Thyroid gland (tissue), 4 donors: ENCODE measurements around the gene SNX11. TPM values are rescaled to one million over a fixed set of nuclear protein-coding genes. Genes with fewer than 3 reads are reported as not detected.
A peak's percentile ranks its signal among the peaks of the same experiment; 100 is the strongest.

Source experiments
- DNase-seq, 2 donors: peaks; one replicate each; pipeline ENCODE4 v3.0.0-alpha.2; 2019
- H3K27ac ChIP-seq, 3 donors: fragments of 200-600 bp; sonication (generic); 1 replicate in 2 of 3; 2 replicates in 1 of 3; pipeline ENCODE4 v1.5.1; 2016 to 2019; ENCODE audit warnings: mild to moderate bottlenecking in 1 of 3, moderate library complexity in 1 of 3
- H3K27me3 ChIP-seq: fragments of 200-600 bp; sonication (generic); one replicate; pipeline ENCODE4 v1.5.1; 2019
- H3K36me3 ChIP-seq, 2 donors: fragments of 200-600 bp; sonication (generic); one replicate each; pipeline ENCODE4 v1.5.1; 2016 to 2019
- H3K4me1 ChIP-seq, 2 donors: fragments of 200-600 bp; sonication (generic); one replicate each; pipeline ENCODE4 v1.5.1; 2017 to 2019
- H3K4me3 ChIP-seq, 3 donors: fragments of 200-600 bp; sonication (generic); replicated peaks in 1 of 3; 1 replicate in 2 of 3; 2 replicates in 1 of 3; pipeline ENCODE4 v1.5.1; 2016; ENCODE audit warnings: mild to moderate bottlenecking in 1 of 3
- H3K9me3 ChIP-seq: fragments of 200-600 bp; sonication (generic); one replicate; pipeline ENCODE4 v1.5.1; 2017
- POLR2A ChIP-seq, 2 donors: fragments of 450-650 bp; IDR thresholded peaks; one replicate each; pipeline ENCODE4 v1.6.1; 2017; ENCODE audit warnings: antibody characterized with exemption in 2 of 2, mild to moderate bottlenecking in 2 of 2, moderate library complexity in 1 of 2
- WGBS, 2 donors: methylation state at CpG; one replicate each; pipeline ENCODE4 v1.1.5; 2017; 5-methylcytosine and 5-hydroxymethylcytosine counted together
- intact Hi-C: fragments of 100-400 bp; cut with DNase I; formaldehyde crosslinking; loops from one replicate; pipeline ENCODE4 v1.15.1; 2023
- total RNA-seq, 4 donors: library from RNA; depleted of rRNA; stranded (reverse); fragments of >200 nt; gene quantifications; one replicate each; pipeline ENCODE4 v1.2.3, GENCODE V29; 2016
- TF ChIP-seq, protein P1 (sequence below), 6 experiments: fragments of 200-600 bp in 3 of 6; fragments of 450-650 bp in 3 of 6; sonication (generic) in 3 of 6; IDR thresholded peaks; one replicate each; pipeline ENCODE4 v1.5.1; 2016 to 2019; ENCODE audit warnings: antibody characterized with exemption in 6 of 6, mild to moderate bottlenecking in 2 of 6, inconsistent platforms in 1 of 6, moderate library complexity in 1 of 6

The SNX11 gene
- total RNA-seq, 4 donors from 2014 or later = 20.3 to 23.4 (median 22.0) TPM

DNA sequence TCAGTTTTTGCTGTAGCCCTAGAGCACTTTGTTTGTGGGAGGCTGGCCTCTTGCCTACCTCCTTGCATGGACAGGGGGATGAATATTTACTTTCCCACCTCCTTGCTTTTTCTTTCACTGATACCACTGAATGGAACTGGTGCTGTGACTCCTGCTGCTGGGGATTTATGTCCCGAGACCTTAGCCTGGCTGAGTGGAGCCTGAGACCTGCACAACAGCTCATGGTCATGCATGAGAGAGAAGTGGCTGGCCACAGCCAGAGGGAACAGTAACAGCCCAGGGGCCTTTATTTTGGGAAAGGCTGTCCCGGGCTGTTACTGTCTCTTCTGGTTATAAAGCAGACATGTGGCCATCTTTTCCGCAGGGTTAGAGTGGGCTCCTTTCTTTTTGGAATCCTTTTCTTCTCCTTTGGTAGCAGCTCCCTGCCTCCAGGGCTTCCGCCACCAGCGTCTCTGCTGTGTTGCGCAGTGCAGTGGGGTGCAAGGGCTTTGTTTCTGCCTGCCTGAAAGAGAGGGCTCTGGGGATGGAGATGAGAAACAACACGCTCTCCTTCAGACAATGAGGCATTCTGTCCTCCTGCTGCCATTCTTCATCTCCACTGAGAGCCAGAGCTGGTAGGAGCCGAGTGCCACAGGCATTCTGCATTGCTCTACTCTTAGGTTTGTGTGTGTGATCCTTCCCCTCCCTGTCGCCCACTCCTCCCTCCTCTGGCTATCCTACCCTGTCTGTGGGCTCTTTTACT lies 14.5 kb downstream of the SNX11 start:
- TF ChIP-seq, protein P1, sequence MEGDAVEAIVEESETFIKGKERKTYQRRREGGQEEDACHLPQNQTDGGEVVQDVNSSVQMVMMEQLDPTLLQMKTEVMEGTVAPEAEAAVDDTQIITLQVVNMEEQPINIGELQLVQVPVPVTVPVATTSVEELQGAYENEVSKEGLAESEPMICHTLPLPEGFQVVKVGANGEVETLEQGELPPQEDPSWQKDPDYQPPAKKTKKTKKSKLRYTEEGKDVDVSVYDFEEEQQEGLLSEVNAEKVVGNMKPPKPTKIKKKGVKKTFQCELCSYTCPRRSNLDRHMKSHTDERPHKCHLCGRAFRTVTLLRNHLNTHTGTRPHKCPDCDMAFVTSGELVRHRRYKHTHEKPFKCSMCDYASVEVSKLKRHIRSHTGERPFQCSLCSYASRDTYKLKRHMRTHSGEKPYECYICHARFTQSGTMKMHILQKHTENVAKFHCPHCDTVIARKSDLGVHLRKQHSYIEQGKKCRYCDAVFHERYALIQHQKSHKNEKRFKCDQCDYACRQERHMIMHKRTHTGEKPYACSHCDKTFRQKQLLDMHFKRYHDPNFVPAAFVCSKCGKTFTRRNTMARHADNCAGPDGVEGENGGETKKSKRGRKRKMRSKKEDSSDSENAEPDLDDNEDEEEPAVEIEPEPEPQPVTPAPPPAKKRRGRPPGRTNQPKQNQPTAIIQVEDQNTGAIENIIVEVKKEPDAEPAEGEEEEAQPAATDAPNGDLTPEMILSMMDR (IDR thresholded peaks at IDR 0.05) = no peak
- no peak for TF ChIP-seq POLR2A (IDR thresholded peaks at IDR 0.05)
- 53 to 64% methylated on average over 9 of the region's 9 CpGs for WGBS, 2 donors
- peak overlapping the region; percentile 0 to 66 (median 52) for H3K27ac ChIP-seq
- DNase-seq = peak; percentile 79 to 82
- no peak overlapping the region for H3K4me3 ChIP-seq
- no peaks in the 10 kb centered on the region for H3K27me3 ChIP-seq
- H3K4me1 ChIP-seq = peaks cover 22 to 30% of the 10 kb centered on the region in 2 donors
- peaks cover 34 to 39% of the 10 kb centered on the region in 2 donors for H3K36me3 ChIP-seq
- H3K9me3 ChIP-seq = no peaks in the 10 kb centered on the region
- intact Hi-C loops = no loop called here

DNA sequence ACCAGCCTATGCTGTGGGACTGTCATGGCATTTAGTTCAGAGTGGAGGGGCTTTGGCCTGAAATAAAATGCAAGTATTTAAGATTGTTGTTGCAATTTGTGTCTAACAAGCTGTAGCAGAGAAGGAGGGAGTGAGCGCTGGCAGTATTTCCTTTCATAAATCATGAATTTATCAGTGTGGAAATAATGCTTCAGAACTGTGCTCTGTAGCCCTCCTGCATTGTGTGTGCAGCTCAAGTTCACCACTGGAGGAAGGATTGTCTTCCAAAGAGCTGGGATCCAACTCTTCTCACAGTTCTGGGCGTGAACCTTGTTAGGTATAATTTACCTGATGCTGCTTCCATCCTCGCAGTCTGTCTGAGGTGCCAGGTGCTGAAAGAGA lies 15.1 kb downstream of the SNX11 start:
- Histone ChIP-seq H3K9me3 (no peaks in the 10 kb centered on the region), H3K36me3 (peaks cover 34 to 37% of the 10 kb centered on the region in 2 donors), H3K4me1 (peaks cover 22 to 32% of the 10 kb centered on the region in 2 donors), H3K27me3 (no peaks in the 10 kb centered on the region), H3K27ac (peak overlapping the region in 1 of 3 donors; percentile 47), H3K4me3 (no peak overlapping the region)
- TF ChIP-seq POLR2A (IDR thresholded peaks at IDR 0.05) = no peak
- TF ChIP-seq, protein P1 (IDR thresholded peaks at IDR 0.05) = no peak
- 93 to 95% methylated on average over 3 of the region's 3 CpGs for WGBS, 2 donors
- intact Hi-C loops = no loop called here
- no peak for DNase-seq

DNA sequence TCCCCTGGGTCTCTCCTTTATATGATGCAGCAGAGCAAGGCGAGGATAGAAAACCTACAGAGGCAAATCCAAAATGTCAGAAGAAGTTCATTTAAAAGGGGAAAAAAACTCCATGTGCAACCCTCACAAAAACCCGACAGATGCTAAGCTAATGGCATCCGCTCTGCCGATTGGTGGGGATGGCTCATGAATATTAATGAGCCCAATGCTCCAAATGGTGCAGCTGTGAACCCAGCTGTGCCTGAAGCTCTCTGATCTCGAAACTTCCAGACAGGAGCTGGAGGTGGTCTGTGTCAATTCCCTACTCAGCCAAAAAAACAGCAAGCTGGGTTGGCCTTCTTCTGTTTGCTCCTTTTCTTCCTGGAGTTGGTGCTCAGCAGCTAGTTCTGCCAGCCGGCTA lies 15.5 kb downstream of the SNX11 start:
- WGBS, 2 donors = 82 to 85% methylated on average over 6 of the region's 6 CpGs
- Histone ChIP-seq H3K9me3 (no peaks in the 10 kb centered on the region), H3K27ac (no peak overlapping the region), H3K36me3 (peaks cover 33 to 34% of the 10 kb centered on the region in 2 donors), H3K4me3 (no peak overlapping the region), H3K4me1 (peaks cover 22 to 32% of the 10 kb centered on the region in 2 donors), H3K27me3 (no peaks in the 10 kb centered on the region)
- TF ChIP-seq POLR2A (IDR thresholded peaks at IDR 0.05) = no peak
- TF ChIP-seq, protein P1 (IDR thresholded peaks at IDR 0.05) = no peak
- intact Hi-C loops = no loop called here
- DNase-seq = no peak

DNA sequence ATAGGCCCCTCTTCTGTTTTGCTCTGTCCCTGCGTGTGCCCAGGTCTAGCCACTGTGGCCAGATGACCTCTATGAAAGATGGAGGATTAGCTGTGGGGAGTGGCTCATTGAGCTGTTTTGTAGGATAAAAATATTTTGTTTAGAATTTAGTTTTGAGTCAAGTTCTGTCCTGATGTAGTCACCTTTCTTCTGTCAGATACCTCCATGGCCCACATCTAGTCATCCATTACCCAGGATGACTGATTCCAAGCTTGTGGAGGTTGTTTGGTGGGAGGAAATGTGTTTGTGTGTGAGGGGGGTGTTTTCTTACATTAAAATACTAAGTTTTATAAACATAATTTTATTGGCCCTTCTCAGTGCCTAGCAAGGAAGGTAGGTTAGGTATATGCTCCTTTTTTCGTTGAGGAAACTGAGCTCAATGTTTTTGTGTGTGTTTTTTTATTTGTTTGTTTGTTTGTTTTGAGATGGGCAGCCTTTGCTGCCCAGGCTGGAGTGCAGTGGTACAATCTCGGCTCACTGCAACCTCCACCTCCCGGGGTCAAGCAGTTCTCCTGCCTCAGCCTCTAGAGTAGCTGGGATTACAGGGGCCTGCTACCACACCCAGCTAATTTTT lies 16.3 kb downstream of the SNX11 start:
- no peak overlapping the region for H3K27ac ChIP-seq
- H3K4me3 ChIP-seq = no peak overlapping the region
- no peak for DNase-seq
- WGBS, 2 donors = 94 to 97% methylated on average over 4 of the region's 4 CpGs
- H3K36me3 ChIP-seq = peaks cover 26 to 28% of the 10 kb centered on the region in 2 donors
- H3K9me3 ChIP-seq = no peaks in the 10 kb centered on the region
- no peak for TF ChIP-seq POLR2A (IDR thresholded peaks at IDR 0.05)
- TF ChIP-seq, protein P1 (IDR thresholded peaks at IDR 0.05) = no peak
- no peaks in the 10 kb centered on the region for H3K27me3 ChIP-seq
- intact Hi-C loops = no loop called here
- peaks cover 22 to 32% of the 10 kb centered on the region in 2 donors for H3K4me1 ChIP-seq
